DOHH2 (cell line): ENCODE results near the gene FTSJ3.

Experiments used
- H3F3A ChIP-seq: fragments of 200-600 bp; sonication (generic), shearing (Covaris generic); 2 replicates; pipeline ENCODE4 v1.6.0; 2016; ENCODE audit warnings: antibody characterized with exemption, mild to moderate bottlenecking; ENCODE audit not compliant: control insufficient read depth, insufficient read depth
- H3K27ac ChIP-seq: fragments of 200-600 bp; sonication (generic); 2 replicates; pipeline ENCODE4 v1.5.1; 2014; ENCODE audit warnings: low read depth, mild to moderate bottlenecking, low read length, moderate library complexity
- H3K27me3 ChIP-seq: fragments of 200-600 bp; sonication (generic); 2 replicates; pipeline ENCODE4 v1.6.1; 2014; ENCODE audit warnings: mild to moderate bottlenecking, low read length, mixed read lengths; ENCODE audit not compliant: control insufficient read depth
- H3K36me3 ChIP-seq: fragments of 200-600 bp; sonication (generic); 2 replicates; pipeline ENCODE4 v1.6.1; 2014; ENCODE audit warnings: mild to moderate bottlenecking, low read length, moderate library complexity, mixed read lengths; ENCODE audit not compliant: control insufficient read depth
- H3K4me1 ChIP-seq: fragments of 200-600 bp; sonication (generic); 2 replicates; pipeline ENCODE4 v1.6.1; 2014; ENCODE audit warnings: mild to moderate bottlenecking, low read length, mixed read lengths; ENCODE audit not compliant: control insufficient read depth
- H3K4me2 ChIP-seq: fragments of 200-600 bp; sonication (generic); 2 replicates; pipeline ENCODE4 v1.6.0; 2014; ENCODE audit warnings: mild to moderate bottlenecking, low read length, moderate library complexity
- H3K4me3 ChIP-seq: fragments of 200-600 bp; sonication (generic); 2 replicates; pipeline ENCODE4 v1.5.1; 2014; ENCODE audit warnings: mild to moderate bottlenecking, low read length, mixed read lengths
- H3K79me2 ChIP-seq: fragments of 200-600 bp; sonication (generic); 2 replicates; pipeline ENCODE4 v1.6.1; 2014; ENCODE audit warnings: mild to moderate bottlenecking, low read length, mixed read lengths; ENCODE audit not compliant: control insufficient read depth
- H3K9me2 ChIP-seq: fragments of 200-600 bp; sonication (generic); replicated peaks from 2 replicates; pipeline ENCODE4 v1.6.1; 2014; ENCODE audit warnings: mild to moderate bottlenecking, low read length, mixed read lengths; ENCODE audit not compliant: control insufficient read depth
- H3K9me3 ChIP-seq: fragments of 200-600 bp; sonication (generic); 2 replicates; pipeline ENCODE4 v1.6.1; 2014; ENCODE audit warnings: antibody characterized with exemption, low read length, mixed read lengths; ENCODE audit not compliant: control insufficient read depth, insufficient read depth
- H4K20me1 ChIP-seq: fragments of 200-600 bp; sonication (generic); 2 replicates; pipeline ENCODE4 v1.6.0; 2014; ENCODE audit warnings: low read depth, mild to moderate bottlenecking, antibody characterized with exemption, low read length, moderate library complexity; ENCODE audit not compliant: control insufficient read depth, insufficient read depth
- EZH2phosphoT487 ChIP-seq: fragments of 200-600 bp; sonication (generic); IDR thresholded peaks from 2 replicates; pipeline ENCODE4 v1.6.1; 2017; ENCODE audit warnings: borderline replicate concordance, mild to moderate bottlenecking, antibody characterized with exemption, low read length, moderate library complexity, mixed read lengths
- TF ChIP-seq, protein P1 (sequence below): fragments of 200-600 bp; sonication (generic); IDR thresholded peaks from one replicate; pipeline ENCODE4 v1.5.1; 2014; ENCODE audit warnings: antibody characterized with exemption, mild to moderate bottlenecking, low read depth, low read length; ENCODE audit not compliant: poor library complexity, severe bottlenecking

The FTSJ3 gene

DNA sequence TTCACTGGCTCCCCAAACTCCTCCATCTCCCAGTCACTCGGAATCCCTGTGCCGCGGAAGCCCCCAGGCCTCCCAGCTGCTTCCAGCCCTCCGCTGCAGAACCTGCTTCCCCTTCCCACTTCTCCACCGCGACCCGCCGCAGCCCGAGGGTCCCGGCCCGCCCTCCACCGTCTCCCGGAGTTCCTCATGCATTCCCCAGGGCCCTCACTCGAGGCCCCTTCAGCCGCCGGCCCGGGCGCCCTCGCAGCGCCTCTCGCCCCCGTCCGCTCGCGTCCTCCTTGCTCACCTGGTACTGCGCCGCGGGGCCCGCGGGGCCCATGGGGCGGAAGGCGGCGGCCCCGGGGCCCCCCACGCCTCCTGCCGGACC is 14.7 kb upstream of the FTSJ3 start:
- peaks cover 19% of the 10 kb centered on the region for H3F3A ChIP-seq
- H3K4me2 ChIP-seq = peak overlapping the region; percentile 98
- peak overlapping the region; percentile 87 for H3K4me3 ChIP-seq
- no peaks in the 10 kb centered on the region for H3K9me3 ChIP-seq
- TF ChIP-seq, protein P1, sequence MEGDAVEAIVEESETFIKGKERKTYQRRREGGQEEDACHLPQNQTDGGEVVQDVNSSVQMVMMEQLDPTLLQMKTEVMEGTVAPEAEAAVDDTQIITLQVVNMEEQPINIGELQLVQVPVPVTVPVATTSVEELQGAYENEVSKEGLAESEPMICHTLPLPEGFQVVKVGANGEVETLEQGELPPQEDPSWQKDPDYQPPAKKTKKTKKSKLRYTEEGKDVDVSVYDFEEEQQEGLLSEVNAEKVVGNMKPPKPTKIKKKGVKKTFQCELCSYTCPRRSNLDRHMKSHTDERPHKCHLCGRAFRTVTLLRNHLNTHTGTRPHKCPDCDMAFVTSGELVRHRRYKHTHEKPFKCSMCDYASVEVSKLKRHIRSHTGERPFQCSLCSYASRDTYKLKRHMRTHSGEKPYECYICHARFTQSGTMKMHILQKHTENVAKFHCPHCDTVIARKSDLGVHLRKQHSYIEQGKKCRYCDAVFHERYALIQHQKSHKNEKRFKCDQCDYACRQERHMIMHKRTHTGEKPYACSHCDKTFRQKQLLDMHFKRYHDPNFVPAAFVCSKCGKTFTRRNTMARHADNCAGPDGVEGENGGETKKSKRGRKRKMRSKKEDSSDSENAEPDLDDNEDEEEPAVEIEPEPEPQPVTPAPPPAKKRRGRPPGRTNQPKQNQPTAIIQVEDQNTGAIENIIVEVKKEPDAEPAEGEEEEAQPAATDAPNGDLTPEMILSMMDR = no peak
- no peak for TF ChIP-seq EZH2phosphoT487
- H3K4me1 ChIP-seq = peaks cover 41% of the 10 kb centered on the region
- no peaks in the 10 kb centered on the region for H3K27me3 ChIP-seq
- peaks cover 52% of the 10 kb centered on the region for H3K79me2 ChIP-seq
- no peaks in the 10 kb centered on the region for H3K9me2 ChIP-seq
- H4K20me1 ChIP-seq = no peaks in the 10 kb centered on the region; the same call in 1 of the 2 replicates
- H3K27ac ChIP-seq = peak overlapping the region; percentile 75
- peaks cover 36% of the 10 kb centered on the region for H3K36me3 ChIP-seq

DNA sequence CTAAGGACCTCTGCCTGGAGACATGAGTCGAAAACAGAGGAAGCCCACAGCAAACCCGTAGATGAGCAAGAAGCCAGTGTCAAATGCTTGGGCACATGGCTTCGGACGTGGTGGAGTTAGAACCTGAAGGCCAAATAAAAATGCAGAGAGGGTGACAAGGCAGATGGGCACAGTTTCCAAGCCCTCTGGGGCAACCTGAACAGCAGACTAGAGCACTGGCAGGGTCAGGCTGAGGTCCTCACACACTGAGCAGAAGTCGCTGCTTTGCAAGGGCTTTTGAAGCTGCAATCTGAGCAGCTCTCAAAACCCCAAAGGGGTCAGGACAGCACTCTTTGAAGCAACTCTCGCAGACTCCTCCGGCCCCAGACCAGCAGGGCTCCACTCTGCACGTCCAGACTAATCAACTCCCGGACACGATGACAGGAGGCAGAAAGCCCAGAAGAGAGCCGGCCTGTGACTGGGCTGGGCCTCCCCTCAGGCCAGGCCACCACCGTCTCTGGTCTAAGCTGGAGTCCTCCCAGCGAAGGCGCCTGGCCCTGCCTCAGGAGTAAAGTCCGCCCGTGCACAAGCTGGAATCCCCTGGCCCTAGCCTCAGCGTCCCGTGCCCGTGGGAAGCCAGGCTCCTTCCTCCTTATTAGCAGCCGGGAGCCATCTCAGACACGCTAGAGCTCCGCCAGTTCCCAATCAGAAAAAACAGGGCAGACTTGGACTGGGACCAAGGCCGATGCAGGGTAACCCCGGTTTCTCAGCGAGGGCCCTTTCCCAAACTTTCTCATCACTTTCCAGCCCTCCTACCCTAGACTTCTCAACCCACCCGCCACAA is 14.1 kb upstream of the FTSJ3 start:
- Histone ChIP-seq H3K4me1 (peaks cover 41% of the 10 kb centered on the region), H3K36me3 (peaks cover 42% of the 10 kb centered on the region), H3K79me2 (peaks cover 58% of the 10 kb centered on the region), H4K20me1 (no peaks in the 10 kb centered on the region; the same call in 1 of the 2 replicates), H3K9me3 (no peaks in the 10 kb centered on the region), H3K27me3 (no peaks in the 10 kb centered on the region), H3K27ac (peak overlapping the region; percentile 75), H3K4me3 (peak overlapping the region; percentile 87), H3F3A (peaks cover 21% of the 10 kb centered on the region), H3K9me2 (no peaks in the 10 kb centered on the region), H3K4me2 (peak overlapping the region; percentile 98)
- TF ChIP-seq, protein P1 = no peak
- TF ChIP-seq EZH2phosphoT487 = no peak

GRCh38 chr17:63840591-63841349 is 13.3 kb upstream of the FTSJ3 start:
- H3K9me3 ChIP-seq = no peaks in the 10 kb centered on the region
- H3F3A ChIP-seq = peaks cover 22% of the 10 kb centered on the region
- no peaks in the 10 kb centered on the region for H3K9me2 ChIP-seq
- peaks cover 41% of the 10 kb centered on the region for H3K4me1 ChIP-seq
- no peaks in the 10 kb centered on the region for H3K27me3 ChIP-seq
- TF ChIP-seq, protein P1 = no peak
- no peak for TF ChIP-seq EZH2phosphoT487
- H3K79me2 ChIP-seq = peaks cover 59% of the 10 kb centered on the region
- H3K4me3 ChIP-seq = peak overlapping the region; percentile 87
- peak overlapping the region; percentile 98 for H3K4me2 ChIP-seq
- peak overlapping the region; percentile 75 for H3K27ac ChIP-seq
- peaks cover 49% of the 10 kb centered on the region for H3K36me3 ChIP-seq
- no peaks in the 10 kb centered on the region; the same call in 1 of the 2 replicates for H4K20me1 ChIP-seq
